Type B pancreatic cell (in vitro differentiated cells): ENCODE results near the gene TNFRSF6B. TPM values are rescaled to one million over a fixed set of nuclear protein-coding genes. Genes with fewer than 3 reads are reported as not detected.

Experiments
- DNase-seq: peaks from one replicate; pipeline ENCODE4 v3.0.0; 2021; ENCODE audit warnings: mixed read lengths; ENCODE audit not compliant: unreplicated experiment; ENCODE audit errors: extremely low spot score
- H3K27ac Mint-ChIP-seq: 2 replicates; pipeline ENCODE4 v1.8.0; 2021; ENCODE audit warnings: mild to moderate bottlenecking, mixed read lengths
- H3K27me3 Mint-ChIP-seq: 2 replicates; pipeline ENCODE4 v1.8.0; 2021; ENCODE audit warnings: mixed read lengths
- H3K36me3 Mint-ChIP-seq: 2 replicates; pipeline ENCODE4 v1.8.0; 2021; ENCODE audit warnings: mixed read lengths
- H3K4me1 Mint-ChIP-seq: one replicate; pipeline ENCODE4 v1.8.0; 2021; ENCODE audit warnings: mixed read lengths; ENCODE audit not compliant: unreplicated experiment
- H3K4me3 Mint-ChIP-seq: 2 replicates; pipeline ENCODE4 v1.8.0; 2021; ENCODE audit warnings: mild to moderate bottlenecking, mixed read lengths
- H3K9me3 Mint-ChIP-seq: 2 replicates; pipeline ENCODE4 v1.8.0; 2021; ENCODE audit warnings: mixed read lengths
- CTCF ChIP-seq: fragments of 200-600 bp; sonication (generic); conservative IDR thresholded peaks from 2 replicates; pipeline ENCODE4 v1.5.0; 2021; ENCODE audit warnings: antibody characterized with exemption, mild to moderate bottlenecking
- total RNA-seq: library from RNA; stranded (reverse); gene quantifications from 2 replicates; pipeline ENCODE4 v1.2.1, GENCODE V29; 2021; ENCODE audit warnings: low replicate concordance

The TNFRSF6B gene
- total RNA-seq, 1 donor from 2014 or later, result not detected

DNA sequence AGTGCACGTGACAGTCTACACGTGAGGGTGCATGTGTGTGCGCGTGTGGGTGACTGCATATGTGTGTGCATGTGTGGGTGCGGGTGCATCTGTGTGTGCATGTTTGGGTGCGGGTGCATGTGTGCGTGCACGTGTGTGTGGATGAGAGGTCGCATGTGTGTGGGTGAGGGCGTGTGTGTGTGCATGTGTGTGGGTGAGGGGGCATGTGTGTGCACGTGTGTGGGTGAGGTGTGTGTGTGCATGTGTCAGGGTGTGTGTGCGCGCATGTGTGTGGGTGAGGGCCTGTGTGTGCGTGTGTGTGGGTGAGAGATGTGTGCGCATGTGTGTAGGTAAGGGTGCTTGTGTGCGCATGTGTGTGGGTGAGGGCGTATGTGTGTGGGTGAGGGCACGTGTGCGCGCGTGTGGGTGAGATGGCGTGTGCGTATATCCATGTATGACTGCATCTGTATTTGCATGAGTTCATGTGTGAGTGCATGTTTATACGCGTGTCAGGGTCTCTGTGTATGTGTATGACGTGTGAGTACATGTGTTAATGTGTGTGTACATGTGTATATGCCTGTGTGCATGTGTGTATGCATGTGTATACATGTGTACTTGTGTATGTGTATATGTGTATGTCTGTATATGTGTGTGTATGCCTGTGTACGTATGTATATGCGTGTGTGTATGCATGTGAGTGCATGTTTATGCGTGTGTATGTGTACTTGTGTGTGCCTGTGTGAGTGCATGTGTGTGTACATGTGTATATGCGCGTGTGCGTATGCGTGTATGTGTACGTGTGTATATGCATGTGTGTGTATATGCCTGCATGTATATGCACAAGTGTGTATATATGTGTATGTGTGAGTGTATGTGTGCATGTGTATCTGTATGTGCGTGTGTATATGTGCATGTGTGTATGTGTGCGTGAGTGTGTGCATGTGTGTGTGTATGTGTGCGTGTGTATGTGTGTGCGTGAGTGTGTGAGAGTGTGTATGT, 36.0 kb downstream of the TNFRSF6B start:
- no peak for TF ChIP-seq CTCF
- H3K4me3 Mint-ChIP-seq, result no peak overlapping the region
- peaks cover 11% of the 10 kb centered on the region for H3K36me3 Mint-ChIP-seq
- H3K4me1 Mint-ChIP-seq, result no peaks in the 10 kb centered on the region
- no peak for DNase-seq
- no peak overlapping the region for H3K27ac Mint-ChIP-seq
- H3K9me3 Mint-ChIP-seq, result no peaks in the 10 kb centered on the region
- peaks cover 3% of the 10 kb centered on the region for H3K27me3 Mint-ChIP-seq

DNA sequence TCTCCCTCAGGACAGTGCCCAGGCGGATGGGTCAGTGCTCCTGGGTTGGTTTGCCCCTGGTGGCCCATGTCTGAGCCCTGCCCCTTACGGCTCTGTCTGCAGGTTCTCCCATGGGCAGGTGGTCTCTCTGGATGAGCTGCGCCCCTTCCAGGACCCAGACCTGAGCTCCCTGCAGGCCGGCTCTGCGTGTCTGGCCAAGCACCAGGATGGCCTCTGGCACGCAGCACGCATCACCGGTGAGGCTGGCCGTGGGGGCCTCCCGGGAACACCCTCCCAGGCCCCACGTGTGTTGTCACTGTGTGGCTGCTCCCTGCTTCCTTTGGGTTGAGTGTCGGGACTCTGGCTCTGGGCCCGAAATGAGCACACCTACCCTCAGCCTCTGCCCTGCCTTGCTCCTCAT, 36.7 kb downstream of the TNFRSF6B start:
- no peak for TF ChIP-seq CTCF
- H3K4me3 Mint-ChIP-seq, result no peak overlapping the region

DNA sequence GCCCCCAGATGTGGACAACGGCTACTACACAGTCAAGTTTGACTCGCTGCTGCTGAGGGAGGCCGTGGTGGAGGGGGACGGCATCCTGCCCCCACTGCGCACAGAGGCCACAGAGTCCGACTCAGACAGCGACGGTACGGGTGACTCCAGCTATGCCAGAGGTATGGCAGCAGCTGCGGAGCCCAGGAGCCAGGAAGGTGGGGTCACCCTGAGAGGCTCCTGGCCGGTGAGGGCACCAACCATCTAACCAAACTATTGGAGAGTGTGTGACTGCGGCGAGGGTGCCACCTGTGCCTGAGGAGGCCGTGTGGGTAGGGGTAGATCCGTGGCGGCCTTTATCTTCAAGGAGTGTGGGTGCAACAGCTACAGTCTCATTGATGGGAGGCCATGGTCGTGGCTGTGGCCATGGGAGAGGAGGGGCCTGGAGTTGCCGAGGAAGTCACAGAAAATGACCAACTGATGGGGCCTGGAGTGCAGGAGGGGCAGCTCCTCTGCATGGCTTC, 37.2 kb downstream of the TNFRSF6B start:
- DNase-seq, result no peak
- no peak overlapping the region for H3K4me3 Mint-ChIP-seq
- TF ChIP-seq CTCF, result no peak
- H3K27me3 Mint-ChIP-seq, result peaks cover 3% of the 10 kb centered on the region
- peaks cover 4% of the 10 kb centered on the region for H3K36me3 Mint-ChIP-seq
- H3K9me3 Mint-ChIP-seq, result no peaks in the 10 kb centered on the region
- H3K27ac Mint-ChIP-seq, result no peak overlapping the region
- no peaks in the 10 kb centered on the region for H3K4me1 Mint-ChIP-seq

More for the DNA sequence above, 36.7 kb downstream of the TNFRSF6B start:
- Mint-ChIP-seq H3K36me3 (peaks cover 8% of the 10 kb centered on the region), H3K27me3 (peaks cover 3% of the 10 kb centered on the region), H3K4me1 (no peaks in the 10 kb centered on the region), H3K27ac (no peak overlapping the region), H3K9me3 (no peaks in the 10 kb centered on the region)
- DNase-seq, result no peak

DNA sequence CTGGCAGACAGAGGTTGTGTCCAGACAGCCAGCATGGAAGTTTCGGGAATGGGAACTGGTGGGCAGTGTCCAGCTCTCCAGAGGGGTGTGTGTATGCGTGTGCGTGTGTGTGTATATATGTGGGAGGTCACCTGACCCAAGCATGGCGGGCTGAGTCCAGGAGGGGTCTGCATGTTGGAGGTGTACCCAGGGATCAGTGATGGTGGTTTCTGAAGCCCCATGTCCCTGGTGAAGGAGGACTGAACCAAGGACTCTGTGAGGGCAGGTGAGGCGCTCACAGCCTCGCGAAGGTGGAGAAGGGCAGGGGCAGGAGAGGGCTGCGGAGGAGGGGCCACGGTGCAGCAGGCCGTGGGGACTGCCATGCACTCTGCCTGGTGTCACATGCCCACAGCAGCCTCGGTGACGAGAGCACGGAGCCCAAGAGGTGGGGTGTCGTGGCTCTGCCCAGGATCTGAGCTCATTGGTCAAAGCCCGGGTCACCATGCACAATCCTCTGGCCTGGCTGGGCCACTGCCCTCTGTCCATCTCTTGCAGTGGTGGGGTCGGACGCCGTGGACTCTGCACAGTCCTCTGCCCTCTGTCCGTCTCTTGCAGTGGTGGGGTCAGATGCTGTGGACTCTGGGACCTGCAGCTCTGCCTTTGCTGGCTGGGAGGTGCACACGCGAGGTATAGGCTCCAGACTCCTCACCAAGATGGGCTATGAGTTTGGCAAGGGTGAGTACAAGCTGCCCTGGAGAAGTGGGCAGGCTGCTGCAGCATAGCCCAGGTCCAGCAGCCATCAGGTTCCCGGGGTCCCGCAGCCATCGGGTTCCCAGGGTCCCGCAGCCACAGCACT, 37.9 kb downstream of the TNFRSF6B start:
- no peak for TF ChIP-seq CTCF
- Mint-ChIP-seq H3K27ac (no peak overlapping the region), H3K36me3 (peaks cover 4% of the 10 kb centered on the region), H3K4me3 (no peak overlapping the region), H3K9me3 (no peaks in the 10 kb centered on the region), H3K4me1 (no peaks in the 10 kb centered on the region), H3K27me3 (peaks cover 3% of the 10 kb centered on the region)
- no peak for DNase-seq

DNA sequence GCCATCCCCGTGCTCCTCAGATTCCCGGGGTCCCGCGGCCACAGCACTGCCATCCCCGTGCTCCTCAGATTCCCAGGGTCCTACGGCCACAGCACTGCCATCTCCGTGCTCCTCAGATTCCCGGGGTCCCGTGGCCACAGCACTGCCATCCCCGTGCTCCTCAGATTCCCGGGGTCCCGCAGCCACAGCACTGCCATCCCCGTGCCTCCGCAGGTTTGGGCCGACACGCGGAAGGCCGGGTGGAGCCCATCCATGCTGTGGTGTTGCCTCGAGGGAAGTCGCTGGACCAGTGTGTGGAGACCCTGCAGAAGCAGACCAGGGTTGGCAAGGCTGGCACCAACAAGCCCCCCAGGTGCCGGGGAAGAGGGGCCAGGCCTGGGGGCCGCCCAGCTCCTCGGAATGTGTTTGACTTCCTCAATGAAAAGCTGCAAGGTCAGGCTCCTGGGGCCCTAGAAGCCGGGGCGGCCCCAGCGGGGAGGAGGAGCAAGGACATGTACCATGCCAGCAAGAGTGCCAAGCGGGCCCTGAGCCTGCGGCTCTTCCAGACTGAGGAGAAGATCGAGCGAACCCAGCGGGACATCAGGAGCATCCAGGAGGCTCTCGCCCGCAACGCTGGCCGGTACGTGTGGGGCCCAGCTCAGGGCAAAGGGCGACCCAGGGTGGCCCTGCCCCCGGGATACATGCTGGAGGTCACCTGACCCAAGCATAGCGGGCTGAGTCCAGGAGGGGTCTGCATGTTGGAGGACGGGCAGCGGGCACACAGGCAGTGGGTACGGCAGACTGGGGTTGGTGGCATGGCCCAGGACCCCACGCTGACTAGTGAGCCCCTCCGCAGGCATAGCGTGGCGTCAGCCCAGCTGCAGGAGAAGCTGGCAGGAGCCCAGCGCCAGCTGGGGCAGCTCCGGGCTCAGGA, 38.8 kb downstream of the TNFRSF6B start:
- no peak for TF ChIP-seq CTCF
- H3K4me3 Mint-ChIP-seq, result no peak overlapping the region
- no peaks in the 10 kb centered on the region for H3K9me3 Mint-ChIP-seq
- no peak for DNase-seq
- peaks cover 4% of the 10 kb centered on the region for H3K36me3 Mint-ChIP-seq
- no peaks in the 10 kb centered on the region for H3K4me1 Mint-ChIP-seq
- no peak overlapping the region for H3K27ac Mint-ChIP-seq
- H3K27me3 Mint-ChIP-seq, result peaks cover 3% of the 10 kb centered on the region
